ENCODE measurements around the gene MT1G. TPM values are rescaled to one million over a fixed set of nuclear protein-coding genes. Genes with fewer than 3 reads are reported as not detected.

Gene MT1G
- total and polyA plus RNA-seq, 2 experiments from 2014 or later = 184 to 1,014 TPM

DNA sequence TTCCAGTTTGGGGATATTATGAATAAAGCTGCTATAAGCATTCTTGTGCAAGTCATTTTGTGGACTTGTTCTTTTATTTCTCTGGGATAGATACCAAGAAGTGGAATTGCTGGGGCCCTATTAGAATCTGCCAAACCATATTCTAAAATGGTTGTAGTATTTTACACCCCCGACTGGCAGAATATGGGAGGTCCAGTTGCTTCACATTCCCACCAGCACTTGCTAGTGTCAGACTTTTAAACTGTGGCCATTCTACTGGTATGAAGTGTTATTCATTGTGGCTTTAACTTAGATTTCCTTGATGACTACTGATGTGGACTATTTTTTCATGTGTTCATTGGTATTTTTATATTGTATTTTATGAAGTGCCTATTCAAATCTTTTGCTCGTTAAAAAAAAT is 44.0 kb upstream of the MT1G start:
- H4K20me1 ChIP-seq (replicated peaks; ENCODE audit: insufficient read depth) = no peaks in the 10 kb centered on the region
- no peak overlapping the region for H3K4me3 ChIP-seq
- H3K27ac ChIP-seq (ENCODE audit: low read depth) = no peak overlapping the region
- no peaks in the 10 kb centered on the region for H3K9me2 ChIP-seq (ENCODE audit: insufficient read depth)
- no peaks in the 10 kb centered on the region for H3F3A ChIP-seq (replicated peaks; ENCODE audit: low read depth)
- H3K36me3 ChIP-seq (ENCODE audit: insufficient read depth) = no peaks in the 10 kb centered on the region
- Mint-ChIP-seq H3K27ac (no peak overlapping the region), H3K4me1 (peaks cover 14% of the 10 kb centered on the region), H3K36me3 (ENCODE audit: low read depth) (no peaks in the 10 kb centered on the region), H3K27me3 (ENCODE audit: insufficient read depth, low read depth, poor library complexity) (peaks cover 13% of the 10 kb centered on the region), H3K9me3 (no peaks in the 10 kb centered on the region), H3K4me3 (no peak overlapping the region)
- H3K79me2 ChIP-seq (replicated peaks; ENCODE audit: insufficient read depth) = no peaks in the 10 kb centered on the region
- no peak for DNase-seq (ENCODE audit: low spot score)
- TF ChIP-seq, protein P1, sequence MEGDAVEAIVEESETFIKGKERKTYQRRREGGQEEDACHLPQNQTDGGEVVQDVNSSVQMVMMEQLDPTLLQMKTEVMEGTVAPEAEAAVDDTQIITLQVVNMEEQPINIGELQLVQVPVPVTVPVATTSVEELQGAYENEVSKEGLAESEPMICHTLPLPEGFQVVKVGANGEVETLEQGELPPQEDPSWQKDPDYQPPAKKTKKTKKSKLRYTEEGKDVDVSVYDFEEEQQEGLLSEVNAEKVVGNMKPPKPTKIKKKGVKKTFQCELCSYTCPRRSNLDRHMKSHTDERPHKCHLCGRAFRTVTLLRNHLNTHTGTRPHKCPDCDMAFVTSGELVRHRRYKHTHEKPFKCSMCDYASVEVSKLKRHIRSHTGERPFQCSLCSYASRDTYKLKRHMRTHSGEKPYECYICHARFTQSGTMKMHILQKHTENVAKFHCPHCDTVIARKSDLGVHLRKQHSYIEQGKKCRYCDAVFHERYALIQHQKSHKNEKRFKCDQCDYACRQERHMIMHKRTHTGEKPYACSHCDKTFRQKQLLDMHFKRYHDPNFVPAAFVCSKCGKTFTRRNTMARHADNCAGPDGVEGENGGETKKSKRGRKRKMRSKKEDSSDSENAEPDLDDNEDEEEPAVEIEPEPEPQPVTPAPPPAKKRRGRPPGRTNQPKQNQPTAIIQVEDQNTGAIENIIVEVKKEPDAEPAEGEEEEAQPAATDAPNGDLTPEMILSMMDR (conservative IDR thresholded peaks at IDR 0.05; ENCODE audit: low read depth in 2 of 2) = no peak
- no peak for TF ChIP-seq NANOG (IDR thresholded peaks at IDR 0.05; ENCODE audit: borderline replicate concordance)
- TF ChIP-seq, protein P2, sequence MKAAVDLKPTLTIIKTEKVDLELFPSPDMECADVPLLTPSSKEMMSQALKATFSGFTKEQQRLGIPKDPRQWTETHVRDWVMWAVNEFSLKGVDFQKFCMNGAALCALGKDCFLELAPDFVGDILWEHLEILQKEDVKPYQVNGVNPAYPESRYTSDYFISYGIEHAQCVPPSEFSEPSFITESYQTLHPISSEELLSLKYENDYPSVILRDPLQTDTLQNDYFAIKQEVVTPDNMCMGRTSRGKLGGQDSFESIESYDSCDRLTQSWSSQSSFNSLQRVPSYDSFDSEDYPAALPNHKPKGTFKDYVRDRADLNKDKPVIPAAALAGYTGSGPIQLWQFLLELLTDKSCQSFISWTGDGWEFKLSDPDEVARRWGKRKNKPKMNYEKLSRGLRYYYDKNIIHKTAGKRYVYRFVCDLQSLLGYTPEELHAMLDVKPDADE (IDR thresholded peaks at IDR 0.05) = no peak
- TF ChIP-seq CREB1 (CRISPR knock-in tag; IDR thresholded peaks at IDR 0.05; ENCODE audit: low read depth) = no peak
- TF ChIP-seq, protein P3, sequence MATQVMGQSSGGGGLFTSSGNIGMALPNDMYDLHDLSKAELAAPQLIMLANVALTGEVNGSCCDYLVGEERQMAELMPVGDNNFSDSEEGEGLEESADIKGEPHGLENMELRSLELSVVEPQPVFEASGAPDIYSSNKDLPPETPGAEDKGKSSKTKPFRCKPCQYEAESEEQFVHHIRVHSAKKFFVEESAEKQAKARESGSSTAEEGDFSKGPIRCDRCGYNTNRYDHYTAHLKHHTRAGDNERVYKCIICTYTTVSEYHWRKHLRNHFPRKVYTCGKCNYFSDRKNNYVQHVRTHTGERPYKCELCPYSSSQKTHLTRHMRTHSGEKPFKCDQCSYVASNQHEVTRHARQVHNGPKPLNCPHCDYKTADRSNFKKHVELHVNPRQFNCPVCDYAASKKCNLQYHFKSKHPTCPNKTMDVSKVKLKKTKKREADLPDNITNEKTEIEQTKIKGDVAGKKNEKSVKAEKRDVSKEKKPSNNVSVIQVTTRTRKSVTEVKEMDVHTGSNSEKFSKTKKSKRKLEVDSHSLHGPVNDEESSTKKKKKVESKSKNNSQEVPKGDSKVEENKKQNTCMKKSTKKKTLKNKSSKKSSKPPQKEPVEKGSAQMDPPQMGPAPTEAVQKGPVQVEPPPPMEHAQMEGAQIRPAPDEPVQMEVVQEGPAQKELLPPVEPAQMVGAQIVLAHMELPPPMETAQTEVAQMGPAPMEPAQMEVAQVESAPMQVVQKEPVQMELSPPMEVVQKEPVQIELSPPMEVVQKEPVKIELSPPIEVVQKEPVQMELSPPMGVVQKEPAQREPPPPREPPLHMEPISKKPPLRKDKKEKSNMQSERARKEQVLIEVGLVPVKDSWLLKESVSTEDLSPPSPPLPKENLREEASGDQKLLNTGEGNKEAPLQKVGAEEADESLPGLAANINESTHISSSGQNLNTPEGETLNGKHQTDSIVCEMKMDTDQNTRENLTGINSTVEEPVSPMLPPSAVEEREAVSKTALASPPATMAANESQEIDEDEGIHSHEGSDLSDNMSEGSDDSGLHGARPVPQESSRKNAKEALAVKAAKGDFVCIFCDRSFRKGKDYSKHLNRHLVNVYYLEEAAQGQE (IDR thresholded peaks at IDR 0.05; ENCODE audit: unreplicated experiment) = no peak
- TF ChIP-seq, protein P4, sequence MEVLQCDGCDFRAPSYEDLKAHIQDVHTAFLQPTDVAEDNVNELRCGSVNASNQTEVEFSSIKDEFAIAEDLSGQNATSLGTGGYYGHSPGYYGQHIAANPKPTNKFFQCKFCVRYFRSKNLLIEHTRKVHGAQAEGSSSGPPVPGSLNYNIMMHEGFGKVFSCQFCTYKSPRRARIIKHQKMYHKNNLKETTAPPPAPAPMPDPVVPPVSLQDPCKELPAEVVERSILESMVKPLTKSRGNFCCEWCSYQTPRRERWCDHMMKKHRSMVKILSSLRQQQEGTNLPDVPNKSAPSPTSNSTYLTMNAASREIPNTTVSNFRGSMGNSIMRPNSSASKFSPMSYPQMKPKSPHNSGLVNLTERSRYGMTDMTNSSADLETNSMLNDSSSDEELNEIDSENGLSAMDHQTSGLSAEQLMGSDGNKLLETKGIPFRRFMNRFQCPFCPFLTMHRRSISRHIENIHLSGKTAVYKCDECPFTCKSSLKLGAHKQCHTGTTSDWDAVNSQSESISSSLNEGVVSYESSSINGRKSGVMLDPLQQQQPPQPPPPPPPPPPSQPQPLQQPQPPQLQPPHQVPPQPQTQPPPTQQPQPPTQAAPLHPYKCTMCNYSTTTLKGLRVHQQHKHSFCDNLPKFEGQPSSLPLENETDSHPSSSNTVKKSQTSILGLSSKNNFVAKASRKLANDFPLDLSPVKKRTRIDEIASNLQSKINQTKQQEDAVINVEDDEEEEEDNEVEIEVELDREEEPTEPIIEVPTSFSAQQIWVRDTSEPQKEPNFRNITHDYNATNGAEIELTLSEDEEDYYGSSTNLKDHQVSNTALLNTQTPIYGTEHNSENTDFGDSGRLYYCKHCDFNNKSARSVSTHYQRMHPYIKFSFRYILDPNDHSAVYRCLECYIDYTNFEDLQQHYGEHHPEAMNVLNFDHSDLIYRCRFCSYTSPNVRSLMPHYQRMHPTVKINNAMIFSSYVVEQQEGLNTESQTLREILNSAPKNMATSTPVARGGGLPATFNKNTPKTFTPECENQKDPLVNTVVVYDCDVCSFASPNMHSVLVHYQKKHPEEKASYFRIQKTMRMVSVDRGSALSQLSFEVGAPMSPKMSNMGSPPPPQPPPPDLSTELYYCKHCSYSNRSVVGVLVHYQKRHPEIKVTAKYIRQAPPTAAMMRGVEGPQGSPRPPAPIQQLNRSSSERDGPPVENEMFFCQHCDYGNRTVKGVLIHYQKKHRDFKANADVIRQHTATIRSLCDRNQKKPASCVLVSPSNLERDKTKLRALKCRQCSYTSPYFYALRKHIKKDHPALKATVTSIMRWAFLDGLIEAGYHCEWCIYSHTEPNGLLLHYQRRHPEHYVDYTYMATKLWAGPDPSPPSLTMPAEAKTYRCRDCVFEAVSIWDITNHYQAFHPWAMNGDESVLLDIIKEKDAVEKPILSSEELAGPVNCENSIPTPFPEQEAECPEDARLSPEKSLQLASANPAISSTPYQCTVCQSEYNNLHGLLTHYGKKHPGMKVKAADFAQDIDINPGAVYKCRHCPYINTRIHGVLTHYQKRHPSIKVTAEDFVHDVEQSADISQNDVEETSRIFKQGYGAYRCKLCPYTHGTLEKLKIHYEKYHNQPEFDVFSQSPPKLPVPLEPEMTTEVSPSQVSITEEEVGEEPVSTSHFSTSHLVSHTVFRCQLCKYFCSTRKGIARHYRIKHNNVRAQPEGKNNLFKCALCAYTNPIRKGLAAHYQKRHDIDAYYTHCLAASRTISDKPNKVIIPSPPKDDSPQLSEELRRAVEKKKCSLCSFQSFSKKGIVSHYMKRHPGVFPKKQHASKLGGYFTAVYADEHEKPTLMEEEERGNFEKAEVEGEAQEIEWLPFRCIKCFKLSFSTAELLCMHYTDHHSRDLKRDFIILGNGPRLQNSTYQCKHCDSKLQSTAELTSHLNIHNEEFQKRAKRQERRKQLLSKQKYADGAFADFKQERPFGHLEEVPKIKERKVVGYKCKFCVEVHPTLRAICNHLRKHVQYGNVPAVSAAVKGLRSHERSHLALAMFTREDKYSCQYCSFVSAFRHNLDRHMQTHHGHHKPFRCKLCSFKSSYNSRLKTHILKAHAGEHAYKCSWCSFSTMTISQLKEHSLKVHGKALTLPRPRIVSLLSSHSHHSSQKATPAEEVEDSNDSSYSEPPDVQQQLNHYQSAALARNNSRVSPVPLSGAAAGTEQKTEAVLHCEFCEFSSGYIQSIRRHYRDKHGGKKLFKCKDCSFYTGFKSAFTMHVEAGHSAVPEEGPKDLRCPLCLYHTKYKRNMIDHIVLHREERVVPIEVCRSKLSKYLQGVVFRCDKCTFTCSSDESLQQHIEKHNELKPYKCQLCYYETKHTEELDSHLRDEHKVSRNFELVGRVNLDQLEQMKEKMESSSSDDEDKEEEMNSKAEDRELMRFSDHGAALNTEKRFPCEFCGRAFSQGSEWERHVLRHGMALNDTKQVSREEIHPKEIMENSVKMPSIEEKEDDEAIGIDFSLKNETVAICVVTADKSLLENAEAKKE (CRISPR knock-in tag; IDR thresholded peaks at IDR 0.05) = no peak
- TF ChIP-seq EZH2phosphoT487 (IDR thresholded peaks at IDR 0.05; ENCODE audit: unreplicated experiment) = no peak
- no peak for TF ChIP-seq EZH2 (IDR thresholded peaks at IDR 0.05; ENCODE audit: low read depth, unreplicated experiment)
- TF ChIP-seq POLR2AphosphoS5 (IDR thresholded peaks at IDR 0.05; ENCODE audit: low read depth) = no peak
- no peak for TF ChIP-seq ZNF331 (CRISPR knock-in tag; IDR thresholded peaks at IDR 0.05; ENCODE audit: low read depth)
- no peak for TF ChIP-seq STAT1 (IDR thresholded peaks at IDR 0.05; ENCODE audit: unreplicated experiment)
- TF ChIP-seq JUNB (IDR thresholded peaks at IDR 0.05; ENCODE audit: unreplicated experiment) = no peak
- no peak for TF ChIP-seq ZNF114 (CRISPR knock-in tag; IDR thresholded peaks at IDR 0.05)
- H3K4me1 ChIP-seq (ENCODE audit: insufficient read depth) = peaks cover 5% of the 10 kb centered on the region
- H2AFZ ChIP-seq = no peak overlapping the region
- H3K4me2 ChIP-seq = no peak overlapping the region
- no peaks in the 10 kb centered on the region for H3K27me3 ChIP-seq (ENCODE audit: insufficient read depth)
- ATAC-seq = no peak

Data from GM23338 (cell line).